ENCODE measurements around the gene CDO1. TPM values are rescaled to one million over a fixed set of nuclear protein-coding genes. Genes with fewer than 3 reads are reported as not detected.

CDO1 gene
- total RNA-seq (2021; fragmentation: NEBNext Ultra II Directional; extraction: Animal tissue kit (Norgen Biotek cat#: 25700)) = under 1 TPM in 4 of 6 experiments, not detected in 2; 0.12 to 0.26 (median 0.18) TPM
- long read RNA-seq = 0 reads

- no peak within 1 kb of the TSS for H3K27ac Mint-ChIP-seq
- peaks cover 38% of the 10 kb centered on the region for H3K27me3 Mint-ChIP-seq (ENCODE audit: insufficient read depth)
- H3K4me3 Mint-ChIP-seq = peak within 1 kb of the TSS; percentile 75
Observed at GRCh38 chr5:115816226-115817081, at the start of gene CDO1. Gene CDO1, minus strand, starts transcription at chr5:115816659. Its CDS starts 262 bp downstream, at chr5:115816397.

DNA sequence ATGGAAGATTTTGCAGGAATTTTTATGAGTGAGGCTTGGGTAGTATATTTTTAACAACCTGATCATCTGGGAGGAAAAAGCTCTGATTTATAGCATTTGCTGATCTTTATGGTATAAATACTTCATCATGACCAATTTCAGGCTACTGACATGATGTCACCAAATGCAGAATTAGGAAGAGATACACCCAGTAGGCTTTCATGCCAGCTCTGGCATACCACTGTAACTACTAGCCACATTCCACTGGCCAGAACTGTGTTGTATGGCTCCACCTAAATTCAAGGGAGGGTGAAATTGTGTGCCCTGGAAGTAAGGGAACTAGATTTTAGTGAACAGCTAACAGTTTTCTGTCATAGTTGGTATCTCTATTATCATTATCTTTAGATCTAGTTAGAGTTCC is 42.9 kb upstream of the CDO1 start:
- no peaks in the 10 kb centered on the region for H3K27me3 Mint-ChIP-seq (ENCODE audit: insufficient read depth)
- peak overlapping the region; percentile 38; the same call in 1 of the 2 replicates for H3K27ac Mint-ChIP-seq
- H3K4me3 Mint-ChIP-seq = no peak overlapping the region
- H3K36me3 Mint-ChIP-seq (ENCODE audit: low read depth) = peaks cover 6% of the 10 kb centered on the region; the same call in 1 of the 2 replicates
- H3K9me3 Mint-ChIP-seq = 0 out of 2 replicates have a peak, but pooled peaks cover 5% of the 10 kb centered on the region
- TF ChIP-seq, protein P1, sequence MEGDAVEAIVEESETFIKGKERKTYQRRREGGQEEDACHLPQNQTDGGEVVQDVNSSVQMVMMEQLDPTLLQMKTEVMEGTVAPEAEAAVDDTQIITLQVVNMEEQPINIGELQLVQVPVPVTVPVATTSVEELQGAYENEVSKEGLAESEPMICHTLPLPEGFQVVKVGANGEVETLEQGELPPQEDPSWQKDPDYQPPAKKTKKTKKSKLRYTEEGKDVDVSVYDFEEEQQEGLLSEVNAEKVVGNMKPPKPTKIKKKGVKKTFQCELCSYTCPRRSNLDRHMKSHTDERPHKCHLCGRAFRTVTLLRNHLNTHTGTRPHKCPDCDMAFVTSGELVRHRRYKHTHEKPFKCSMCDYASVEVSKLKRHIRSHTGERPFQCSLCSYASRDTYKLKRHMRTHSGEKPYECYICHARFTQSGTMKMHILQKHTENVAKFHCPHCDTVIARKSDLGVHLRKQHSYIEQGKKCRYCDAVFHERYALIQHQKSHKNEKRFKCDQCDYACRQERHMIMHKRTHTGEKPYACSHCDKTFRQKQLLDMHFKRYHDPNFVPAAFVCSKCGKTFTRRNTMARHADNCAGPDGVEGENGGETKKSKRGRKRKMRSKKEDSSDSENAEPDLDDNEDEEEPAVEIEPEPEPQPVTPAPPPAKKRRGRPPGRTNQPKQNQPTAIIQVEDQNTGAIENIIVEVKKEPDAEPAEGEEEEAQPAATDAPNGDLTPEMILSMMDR (IDR thresholded peaks at IDR 0.05) = no peak
- DNase-seq = peak; percentile 36
- peaks cover 45% of the 10 kb centered on the region for H3K4me1 Mint-ChIP-seq (ENCODE audit: low read depth)

More at GRCh38 chr5:115816226-115817081, at the start of gene CDO1:
- TF ChIP-seq, protein P1 (IDR thresholded peaks at IDR 0.05) = no peak
- H3K9me3 Mint-ChIP-seq = peaks cover 3% of the 10 kb centered on the region; the same call in 1 of the 2 replicates
- no peaks in the 10 kb centered on the region; the same call in 1 of the 2 replicates for H3K36me3 Mint-ChIP-seq (ENCODE audit: low read depth)
- no peak for DNase-seq
- H3K4me1 Mint-ChIP-seq (ENCODE audit: low read depth) = peaks cover 10% of the 10 kb centered on the region

DNA sequence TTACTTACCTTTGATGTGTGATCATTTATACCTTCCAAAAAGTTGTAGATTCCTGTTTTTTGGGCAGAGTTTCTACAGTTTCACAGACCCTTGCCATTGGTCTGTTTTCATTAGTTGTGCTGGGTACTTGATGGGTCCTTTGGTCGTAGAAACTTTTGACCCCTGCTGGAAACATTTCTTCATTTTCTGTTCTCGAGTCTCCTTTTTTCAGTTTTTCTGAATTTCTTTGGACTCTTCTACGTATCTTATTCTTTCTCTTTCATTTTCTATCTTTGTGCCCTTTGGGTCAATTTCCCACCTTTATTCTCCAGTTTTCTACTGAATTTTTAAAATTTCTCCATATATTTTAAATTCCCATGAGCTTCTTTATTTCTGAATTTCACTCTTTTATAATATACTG is 41.9 kb upstream of the CDO1 start:
- no peaks in the 10 kb centered on the region for H3K9me3 Mint-ChIP-seq
- TF ChIP-seq, protein P1 (IDR thresholded peaks at IDR 0.05) = no peak
- H3K4me1 Mint-ChIP-seq (ENCODE audit: low read depth) = peaks cover 45% of the 10 kb centered on the region
- H3K4me3 Mint-ChIP-seq = peak overlapping the region; percentile 21; the same call in 1 of the 2 replicates
- no peaks in the 10 kb centered on the region for H3K27me3 Mint-ChIP-seq (ENCODE audit: insufficient read depth)
- no peak for DNase-seq
- no peak overlapping the region for H3K27ac Mint-ChIP-seq
- peaks cover 13% of the 10 kb centered on the region for H3K36me3 Mint-ChIP-seq (ENCODE audit: low read depth)

GRCh38 chr5:115857626-115858349 is 41.3 kb upstream of the CDO1 start:
- H3K36me3 Mint-ChIP-seq (ENCODE audit: low read depth) = peaks cover 18% of the 10 kb centered on the region
- peak overlapping the region; percentile 69 for H3K27ac Mint-ChIP-seq

DNA sequence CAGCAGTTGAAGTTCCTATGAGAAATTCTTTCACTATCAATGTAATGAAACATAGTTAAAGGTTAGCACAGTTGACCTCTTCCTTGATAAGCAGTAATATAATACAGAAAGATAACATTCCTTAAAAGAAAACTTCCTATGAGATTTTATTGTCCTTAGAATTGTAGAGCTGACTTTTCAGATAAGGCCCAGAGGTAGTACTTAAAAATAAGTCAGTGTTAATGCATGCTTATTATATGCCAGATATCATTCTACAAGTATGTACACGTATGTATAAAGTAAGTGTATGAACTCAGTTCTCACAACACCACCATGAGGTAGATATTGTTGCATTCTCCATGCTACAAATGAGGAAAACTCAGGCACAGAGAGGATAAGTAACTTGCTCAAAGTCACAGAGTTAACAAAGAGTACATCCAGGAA is 40.6 kb upstream of the CDO1 start:
- peaks cover 46% of the 10 kb centered on the region for H3K4me1 Mint-ChIP-seq (ENCODE audit: low read depth)
- H3K4me3 Mint-ChIP-seq = no peak overlapping the region
- DNase-seq = no peak
- H3K36me3 Mint-ChIP-seq (ENCODE audit: low read depth) = peaks cover 18% of the 10 kb centered on the region
- TF ChIP-seq, protein P1 (IDR thresholded peaks at IDR 0.05) = no peak
- no peaks in the 10 kb centered on the region for H3K9me3 Mint-ChIP-seq
- H3K27ac Mint-ChIP-seq = no peak overlapping the region
- no peaks in the 10 kb centered on the region for H3K27me3 Mint-ChIP-seq (ENCODE audit: insufficient read depth)

More at GRCh38 chr5:115857626-115858349, 41.3 kb upstream of the CDO1 start:
- peak; percentile 67 for DNase-seq
- Mint-ChIP-seq H3K4me1 (ENCODE audit: low read depth) (peaks cover 45% of the 10 kb centered on the region), H3K4me3 (peak overlapping the region; percentile 22), H3K9me3 (no peaks in the 10 kb centered on the region), H3K27me3 (ENCODE audit: insufficient read depth) (no peaks in the 10 kb centered on the region)
- TF ChIP-seq, protein P1 (IDR thresholded peaks at IDR 0.05) = no peak
